HCT116 (cell line): Measurements from ENCODE around the gene HCN4. TPM values are rescaled to one million over a fixed set of nuclear protein-coding genes. Genes with fewer than 3 reads are reported as not detected.

Source experiments
- ATAC-seq: fragments of 200-7000 bp; cut with Tn5 transposase; 2 replicates; pipeline ENCODE4 v1.9.1; 2020; ENCODE audit warnings: mild to moderate bottlenecking, moderate library complexity
- BruUV-seq: library from RNA; stranded (reverse); fragments of 400-500 nt; replicated peaks from 2 replicates; lab custom pipeline; 2021; lab: Mats Ljungman, UMichigan
- CTCF ChIA-PET: fragments of 300-600 bp; sonication (Branson Sonifier 250); formaldehyde crosslinking; loops from one replicate; lab custom pipeline; 2021; ENCODE audit warnings: antibody characterized with exemption; lab: Charles Lee
- POLR2A ChIA-PET: fragments of 300-600, 350-600 bp; sonication (Branson Sonifier 250); formaldehyde crosslinking; loops from one replicate; lab custom pipeline; 2021; ENCODE audit warnings: antibody characterized with exemption; lab: Charles Lee
- RAD21 ChIA-PET, 2 experiments: fragments of 300-600 bp; sonication (Branson Sonifier 250); formaldehyde crosslinking; loops; one replicate each; lab custom pipeline; 2023; ENCODE audit warnings: low total read pairs in 2 of 2; ENCODE audit not compliant: uncharacterized antibody in 2 of 2, unreplicated experiment in 2 of 2, low non-redundant PET in 1 of 2; lab: Charles Lee
- DNase-seq: peaks from one replicate; pipeline ENCODE4 v3.0.0-alpha.2; 2010; ENCODE audit warnings: low read depth, low spot score
- H2AFZ ChIP-seq: fragments of 200-600 bp; shearing (Covaris generic), sonication (generic); 2 replicates; pipeline ENCODE4 v1.6.1; 2017; ENCODE audit warnings: low read depth, mixed run types, mixed read lengths, antibody characterized with exemption, low read length; ENCODE audit not compliant: poor library complexity, severe bottlenecking
- H3K27ac ChIP-seq: 2 replicates; pipeline ENCODE4 v1.5.1; 2012; ENCODE audit warnings: low read depth, low read length
- H3K27me3 ChIP-seq: fragments of 200-600 bp; sonication (generic); 2 replicates; pipeline ENCODE4 v1.6.1; 2016; ENCODE audit warnings: mixed run types, low read length, mixed read lengths; ENCODE audit not compliant: insufficient read depth
- H3K36me3 ChIP-seq, 2 experiments: fragments of 200-500 bp in 1 of 2; fragments of 200-600 bp in 1 of 2; sonication (Bioruptor generic) in 1 of 2; sonication (generic) in 1 of 2; 2 replicates each; pipeline versions ENCODE4 v1.5.1 to v1.6.1; 2014 to 2016; ENCODE audit warnings: low read length in 2 of 2, inconsistent platforms in 1 of 2, mixed read lengths in 1 of 2, mixed run types in 1 of 2; ENCODE audit not compliant: insufficient read depth in 2 of 2, control insufficient read depth in 1 of 2
- H3K4me1 ChIP-seq, 2 experiments: fragments of 200-600 bp in 1 of 2; sonication (generic) in 1 of 2; 2 replicates each; pipeline versions ENCODE4 v1.5.1 to v1.6.1; 2012 to 2017; ENCODE audit warnings: low read length in 2 of 2, inconsistent platforms in 1 of 2, mild to moderate bottlenecking in 1 of 2, mixed read lengths in 1 of 2, mixed run types in 1 of 2, moderate library complexity in 1 of 2; ENCODE audit not compliant: insufficient read depth in 2 of 2, control insufficient read depth in 1 of 2
- H3K4me2 ChIP-seq: fragments of 200-600 bp; sonication (generic); 2 replicates; pipeline ENCODE4 v1.6.1; 2017; ENCODE audit warnings: mixed run types, low read length, mixed read lengths
- H3K4me3 ChIP-seq, 2 experiments: fragments of 200-600 bp in 1 of 2; sonication (generic) in 1 of 2; replicated peaks in 1 of 2; 2 replicates each; pipeline ENCODE4 v1.5.1; 2011 to 2016; ENCODE audit warnings: low read length in 2 of 2, control low read depth in 1 of 2, low read depth in 1 of 2, mild to moderate bottlenecking in 1 of 2, mixed read lengths in 1 of 2, mixed run types in 1 of 2
- H3K79me2 ChIP-seq: fragments of 200-600 bp; sonication (generic); 2 replicates; pipeline ENCODE4 v1.6.1; 2017; ENCODE audit warnings: mild to moderate bottlenecking, mixed run types, low read length, moderate library complexity, mixed read lengths; ENCODE audit not compliant: insufficient read depth
- H3K9ac ChIP-seq: fragments of 200-600 bp; sonication (generic); 2 replicates; pipeline ENCODE4 v1.6.1; 2016; ENCODE audit warnings: low read length, mixed read lengths
- H3K9me2 ChIP-seq: fragments of 200-600 bp; sonication (generic), shearing (Covaris generic); 2 replicates; pipeline ENCODE4 v1.6.1; 2017; ENCODE audit warnings: mixed run types, mild to moderate bottlenecking, moderate library complexity; ENCODE audit not compliant: insufficient read depth
- H3K9me3 ChIP-seq, 2 experiments: fragments of 200-500 bp in 1 of 2; fragments of 200-600 bp in 1 of 2; sonication (Bioruptor generic) in 1 of 2; sonication (generic) in 1 of 2; 2 replicates each; pipeline ENCODE4 v1.6.1; 2014 to 2017; ENCODE audit warnings: low read length in 2 of 2, mixed read lengths in 2 of 2, inconsistent platforms in 1 of 2, low read depth in 1 of 2, mild to moderate bottlenecking in 1 of 2, mixed run types in 1 of 2, moderate library complexity in 1 of 2; ENCODE audit not compliant: control insufficient read depth in 1 of 2, insufficient read depth in 1 of 2
- H4K20me1 ChIP-seq: fragments of 200-600 bp; sonication (generic), shearing (Covaris generic); 2 replicates; pipeline ENCODE4 v1.6.1; 2017; ENCODE audit warnings: mixed run types, mild to moderate bottlenecking, moderate library complexity; ENCODE audit not compliant: insufficient read depth
- CBX3 ChIP-seq: IDR thresholded peaks from 2 replicates; pipeline ENCODE4 v1.6.1; 2012; ENCODE audit warnings: low read depth
- CEBPB ChIP-seq: IDR thresholded peaks from 2 replicates; pipeline ENCODE4 v1.6.1; 2012; ENCODE audit warnings: low read depth
- CTCF ChIP-seq, 3 experiments: fragments of 200-600 bp in 1 of 3; sonication (generic) in 1 of 3; IDR thresholded peaks in 2 of 3; conservative IDR thresholded peaks in 1 of 3; 2 replicates each; pipeline ENCODE4 v1.5.1; 2012 to 2017; ENCODE audit warnings: low read depth in 2 of 3, low read length in 2 of 3, antibody characterized with exemption in 1 of 3, borderline replicate concordance in 1 of 3, control low read depth in 1 of 3, mild to moderate bottlenecking in 1 of 3, mixed read lengths in 1 of 3, mixed run types in 1 of 3, moderate library complexity in 1 of 3; ENCODE audit not compliant: insufficient read depth in 1 of 3
- EGR1 ChIP-seq: IDR thresholded peaks from 2 replicates; pipeline ENCODE4 v1.6.1; 2012; ENCODE audit warnings: low read depth
- ELF1 ChIP-seq: IDR thresholded peaks from 2 replicates; pipeline ENCODE4 v1.6.1; 2012; ENCODE audit warnings: low read depth, borderline replicate concordance
- EZH2phosphoT487 ChIP-seq: fragments of 200-600 bp; IDR thresholded peaks from 2 replicates; pipeline ENCODE4 v1.6.1; 2018; ENCODE audit warnings: antibody characterized with exemption, borderline replicate concordance
- JUND ChIP-seq: IDR thresholded peaks from 2 replicates; pipeline ENCODE4 v1.6.1; 2012
- MAX ChIP-seq: IDR thresholded peaks from 2 replicates; pipeline ENCODE4 v1.6.1; 2012
- POLR2A ChIP-seq: IDR thresholded peaks from 2 replicates; pipeline ENCODE4 v1.7.0; 2011; ENCODE audit warnings: borderline replicate concordance; ENCODE audit not compliant: insufficient read depth, insufficient read length; ENCODE audit errors: extremely low read depth
- REST ChIP-seq: IDR thresholded peaks from 2 replicates; pipeline ENCODE4 v1.6.1; 2012; ENCODE audit warnings: low read depth
- SIN3A ChIP-seq: IDR thresholded peaks from 2 replicates; pipeline ENCODE4 v1.6.1; 2012; ENCODE audit warnings: low read depth
- SRF ChIP-seq: IDR thresholded peaks from 2 replicates; pipeline ENCODE4 v1.6.1; 2012; ENCODE audit warnings: low read depth
- TCF7L2 ChIP-seq: IDR thresholded peaks from 2 replicates; pipeline ENCODE4 v1.7.0; 2011; ENCODE audit warnings: borderline replicate concordance, inconsistent platforms; ENCODE audit not compliant: insufficient read depth, insufficient read length; ENCODE audit errors: extremely low read depth
- YY1 ChIP-seq: IDR thresholded peaks from 2 replicates; pipeline ENCODE4 v1.6.1; 2011; ENCODE audit warnings: low read length, low read depth, moderate library complexity, mild to moderate bottlenecking; ENCODE audit not compliant: insufficient replicate concordance; ENCODE audit errors: extremely low read depth
- ZBTB33 ChIP-seq: IDR thresholded peaks from 2 replicates; pipeline ENCODE4 v1.6.1; 2011; ENCODE audit warnings: mild to moderate bottlenecking, low read length, moderate library complexity; ENCODE audit not compliant: insufficient replicate concordance; ENCODE audit errors: extremely low read depth
- ZFX ChIP-seq: fragments of 450-650 bp; IDR thresholded peaks from 2 replicates; pipeline ENCODE4 v1.6.1; 2017
- ZNF274 ChIP-seq: fragments of 200-500 bp; sonication (Bioruptor generic); IDR thresholded peaks from 2 replicates; pipeline ENCODE4 v1.6.1; 2014; ENCODE audit warnings: mild to moderate bottlenecking, low read depth, low read length, inconsistent platforms
- intact Hi-C: fragments of 100-400 bp; cut with micrococcal nuclease; formaldehyde crosslinking; loops from 2 replicates; pipeline ENCODE4 v1.10.0; 2022
- total RNA-seq: library from RNA; stranded (reverse); gene quantifications from one replicate; pipeline ENCODE4 v1.2.1, GENCODE V29; 2021; ENCODE audit not compliant: unreplicated experiment

HCN4 gene
- total RNA-seq, 1 experiment from 2014 or later: 1.7 TPM

- no peaks in the 10 kb centered on the region for H3K36me3 ChIP-seq
- no peak for ATAC-seq
- no peaks in the 10 kb centered on the region for H3K27me3 ChIP-seq
- no peak overlapping the region for H3K9ac ChIP-seq
- POLR2A ChIA-PET: no interaction called here
- CTCF ChIA-PET: no interaction called here
- DNase-seq: no peak
- H3K4me2 ChIP-seq: no peak overlapping the region
- no peak overlapping the region for H2AFZ ChIP-seq
- no peak overlapping the region for H3K4me3 ChIP-seq
- H4K20me1 ChIP-seq: no peaks in the 10 kb centered on the region
- H3K79me2 ChIP-seq: no peaks in the 10 kb centered on the region
- no TSS peak for BruUV-seq
- RAD21 ChIA-PET: no interaction called here
- H3K4me1 ChIP-seq: peaks cover 9 to 11% of the 10 kb centered on the region in 2 experiments
- intact Hi-C loops: no loop called here
- H3K9me3 ChIP-seq: no peaks in the 10 kb centered on the region
- TF ChIP-seq JUND (no peak), ELF1 (no peak), EGR1 (no peak), CBX3 (no peak), POLR2A (no peak), ZFX (no peak), EZH2phosphoT487 (no peak), YY1 (no peak), REST (no peak), CEBPB (no peak), SRF (no peak), SIN3A (no peak), TCF7L2 (no peak), MAX (no peak), CTCF (IDR thresholded peaks at IDR 0.05 in 2 of 3, conservative IDR thresholded peaks at IDR 0.05 in 1 of 3; ENCODE audit: borderline replicate concordance in 1 of 3, insufficient read depth in 1 of 3, low read depth in 2 of 3, low read length in 2 of 3) (no peak), ZNF274 (no peak), ZBTB33 (no peak)
- H3K27ac ChIP-seq: no peak overlapping the region
- H3K9me2 ChIP-seq: no peaks in the 10 kb centered on the region
Observed at GRCh38 chr15:73383310-73384189, 14.8 kb upstream of the HCN4 start.
